HG02678 (cell line): ENCODE measurements around the gene CD47.
A peak's percentile ranks its signal among the peaks of the same experiment; 100 is the strongest.

ENCODE experiments used
- ATAC-seq: cut with Tn5 transposase; IDR thresholded peaks from one replicate; pipeline ENCODE4 v1.9.1; 2021; ENCODE audit warnings: mild to moderate bottlenecking, moderate library complexity; ENCODE audit not compliant: unreplicated experiment

Gene CD47

DNA sequence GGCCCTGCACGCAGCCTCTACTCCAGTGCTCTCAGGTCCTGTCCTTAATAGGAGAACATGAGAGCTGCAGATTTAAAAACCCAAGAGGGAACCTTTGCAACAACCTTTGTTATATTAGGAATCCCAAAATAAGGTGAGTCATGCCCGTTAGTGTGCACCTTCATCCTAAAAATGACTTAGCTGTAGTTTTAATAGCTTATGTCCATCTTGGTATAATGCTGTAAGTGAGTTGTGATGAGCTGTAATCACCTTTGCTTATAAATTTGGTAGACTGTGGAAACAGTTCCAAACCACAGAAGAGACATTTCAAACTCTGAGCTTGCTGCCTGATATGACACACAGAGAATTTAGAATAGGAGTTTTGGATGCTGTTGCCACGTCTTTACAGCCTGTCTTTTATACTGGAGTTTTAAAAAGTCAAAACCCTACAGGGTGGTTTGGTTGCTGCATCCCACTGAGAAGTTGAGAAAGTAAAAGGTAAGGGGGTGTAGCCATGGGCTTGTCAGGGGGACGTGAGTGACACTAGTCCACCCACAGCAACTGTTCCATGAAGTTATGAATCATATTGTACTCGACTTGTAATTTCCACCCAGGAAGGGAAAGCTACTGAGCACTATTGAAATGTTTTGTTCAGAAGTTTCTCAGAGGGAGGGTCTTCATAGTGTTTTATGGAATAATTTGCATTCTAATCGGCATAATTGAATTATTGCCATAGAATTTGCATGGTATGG lies 27.4 kb upstream of the CD47 start:
- ATAC-seq: no peak

GRCh38 chr3:108117241-108117775 lies 26.5 kb upstream of the CD47 start:
- ATAC-seq: no peak

DNA sequence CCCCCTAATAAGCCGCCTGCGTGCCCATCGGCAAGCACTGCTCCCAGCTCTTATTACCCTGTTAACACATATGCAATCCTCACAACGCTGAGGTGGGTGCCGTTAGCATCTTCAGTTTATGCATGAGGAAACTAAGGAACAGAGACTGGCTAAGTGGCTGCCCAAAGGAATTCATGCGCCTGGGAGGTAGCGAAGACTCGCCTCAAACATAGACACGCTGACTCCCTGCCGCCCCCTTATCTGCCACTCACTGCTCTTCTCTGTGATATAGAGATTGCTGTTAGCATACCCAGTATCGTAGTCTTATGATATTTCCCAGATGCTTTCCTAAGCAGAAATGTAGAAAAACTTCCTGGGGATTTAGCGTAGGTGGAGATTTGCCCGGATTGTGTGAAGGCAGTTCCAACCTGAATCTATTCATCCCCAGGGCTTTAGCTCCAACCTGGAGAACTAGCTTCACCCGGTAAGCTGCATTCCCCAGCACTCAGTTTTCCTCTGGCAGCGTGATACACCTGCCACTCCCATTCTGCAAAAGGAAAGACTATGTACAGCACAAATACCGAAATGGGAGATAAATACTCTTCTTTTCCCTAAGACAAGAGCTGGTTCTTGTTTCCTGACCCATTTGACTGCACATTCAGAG lies 23.7 kb upstream of the CD47 start:
- ATAC-seq: no peak

DNA sequence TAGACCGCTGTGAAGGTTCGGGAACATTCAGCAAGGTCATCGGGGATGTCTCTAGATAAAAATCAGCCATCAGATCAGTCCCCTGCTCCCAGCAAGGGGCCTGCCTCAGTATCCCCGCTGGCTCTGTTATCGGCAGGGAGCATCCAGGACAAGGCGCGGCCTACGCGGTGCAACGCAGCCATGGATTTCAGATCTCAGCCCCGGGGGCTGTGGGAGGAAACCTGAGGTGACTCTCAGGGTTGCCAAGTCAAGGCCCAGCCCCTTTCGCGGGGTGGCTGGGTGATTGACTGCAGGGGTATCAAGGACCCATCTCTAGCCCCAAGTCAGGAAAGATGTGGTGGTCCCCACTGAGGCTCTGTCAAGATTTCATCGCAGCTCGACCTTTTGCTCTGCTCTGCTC lies 23.1 kb upstream of the CD47 start:
- no peak for ATAC-seq

GRCh38 chr3:108110934-108111333 lies 20.1 kb upstream of the CD47 start:
- ATAC-seq: no peak

- ATAC-seq: no peak
Measured at GRCh38 chr3:108108416-108108815, 17.6 kb upstream of the CD47 start.

DNA sequence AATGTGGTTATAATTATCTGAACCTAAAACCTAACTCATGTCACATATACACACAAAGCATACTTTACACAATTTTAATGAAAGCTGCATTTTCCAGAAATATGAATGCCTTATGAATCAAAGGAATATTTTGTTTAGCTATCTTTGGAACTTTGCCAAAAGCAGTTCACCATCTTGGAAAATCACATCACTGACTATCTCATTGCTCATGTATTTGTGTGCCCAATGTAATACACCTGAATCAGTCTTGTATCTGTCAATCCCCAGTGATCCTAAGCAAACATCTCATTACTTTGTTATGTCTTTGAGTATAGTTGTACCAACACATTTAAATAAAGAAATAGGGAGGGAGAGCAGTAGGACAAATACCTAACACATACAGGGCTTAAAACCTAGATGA lies 15.6 kb upstream of the CD47 start:
- no peak for ATAC-seq

- no peak for ATAC-seq
Measured at GRCh38 chr3:108106031-108106430, 15.2 kb upstream of the CD47 start.

GRCh38 chr3:108103886-108104797 lies 13.3 kb upstream of the CD47 start:
- no peak for ATAC-seq

DNA sequence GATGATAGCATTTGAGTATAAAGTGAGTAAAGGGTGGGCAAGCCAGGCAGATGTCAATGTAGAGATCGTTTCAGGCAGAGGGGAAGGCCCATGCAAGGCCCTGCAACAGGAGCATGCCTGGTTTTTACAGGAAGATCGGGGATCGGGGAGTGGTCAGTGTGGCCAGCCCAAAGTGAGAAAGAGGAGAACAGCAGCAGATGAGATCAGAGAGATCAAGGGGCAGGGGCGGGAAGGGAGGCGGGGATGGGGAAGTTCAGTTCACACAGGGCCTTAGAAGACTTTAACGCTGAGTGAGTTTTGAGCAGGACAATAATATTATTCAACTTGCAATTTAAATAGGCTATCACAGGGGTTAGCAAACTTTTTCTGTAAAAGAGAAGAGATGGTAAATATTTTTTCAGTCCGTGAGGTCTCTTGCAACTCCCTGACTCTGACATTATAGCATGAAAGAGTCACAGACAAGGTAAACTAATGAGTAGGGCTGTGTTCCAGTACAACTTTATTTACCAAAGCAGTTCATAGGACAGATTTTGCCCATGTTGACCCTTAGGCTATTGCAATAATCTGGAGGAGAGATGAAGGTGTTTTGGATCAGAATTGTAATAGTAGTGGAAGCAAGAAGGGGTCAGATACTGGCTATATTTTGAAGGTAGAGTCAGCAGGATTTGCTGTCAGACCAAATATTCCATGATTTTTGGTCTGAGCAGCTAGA lies 12.4 kb upstream of the CD47 start:
- no peak for ATAC-seq

DNA sequence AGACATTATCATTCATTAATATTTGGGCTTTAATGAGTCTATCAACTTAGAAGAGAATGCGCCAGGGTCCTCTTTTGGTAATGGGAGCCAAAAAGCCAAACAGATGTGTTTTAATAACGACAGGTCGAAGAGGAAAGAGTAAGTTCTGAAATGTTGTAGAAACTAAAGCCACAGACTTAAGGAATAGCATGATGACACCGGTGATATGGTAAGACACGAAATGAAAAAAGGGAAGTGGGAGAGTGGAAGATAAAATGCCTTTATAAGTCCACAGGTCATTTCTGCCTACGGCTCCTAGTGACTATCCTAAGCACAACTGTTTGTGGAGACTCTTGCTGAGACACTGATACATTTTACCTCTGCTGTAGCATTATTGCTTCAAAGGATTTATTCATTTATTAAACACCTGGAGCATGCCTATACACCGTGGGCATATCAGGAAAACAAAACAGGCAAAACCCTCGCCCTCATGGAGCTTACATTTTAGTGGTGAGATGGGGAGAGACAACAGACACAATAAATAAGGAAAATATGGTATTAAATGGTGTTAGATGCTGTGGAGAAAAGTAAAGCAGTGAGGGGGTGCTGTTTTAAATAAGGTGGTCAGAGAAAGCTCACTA lies 11.7 kb upstream of the CD47 start:
- no peak for ATAC-seq

- peak; percentile 89 for ATAC-seq
Measured at GRCh38 chr3:108100906-108101660, 10.3 kb upstream of the CD47 start.

DNA sequence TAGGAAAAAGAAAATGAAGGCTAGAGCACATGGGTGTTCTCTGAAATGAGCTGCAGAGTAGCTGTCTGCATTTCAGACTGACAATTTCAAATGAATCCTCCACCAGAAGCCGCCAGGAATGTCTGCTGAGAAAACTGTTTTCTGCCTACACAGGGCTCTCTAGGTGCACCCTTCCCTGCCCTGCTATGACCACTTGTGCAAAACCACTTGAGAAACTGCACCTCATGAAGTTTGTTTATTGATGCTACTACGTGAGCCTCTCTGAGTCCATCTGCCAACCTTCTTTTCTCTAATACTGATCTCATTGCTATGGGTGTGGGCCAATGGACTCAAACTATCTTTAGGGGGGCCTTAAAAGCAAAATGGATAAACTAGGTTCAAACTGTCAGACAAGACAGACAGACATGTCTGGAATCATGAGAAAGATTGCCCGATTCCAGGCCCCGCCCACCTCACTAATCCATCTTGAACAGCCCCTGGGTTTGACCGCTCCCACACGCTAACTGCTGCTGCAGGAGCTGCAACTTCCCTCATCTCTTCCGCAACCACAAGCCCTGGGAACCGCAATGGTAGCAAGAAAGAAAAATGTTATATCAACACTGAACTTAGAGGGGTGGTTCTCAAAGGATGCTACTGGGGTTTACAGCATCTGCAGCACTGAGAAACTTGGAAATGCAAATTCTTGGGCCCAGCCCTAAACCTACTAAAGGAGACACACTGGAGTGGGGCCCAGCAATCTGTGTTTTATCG lies 9.0 kb upstream of the CD47 start:
- ATAC-seq: peak; percentile 29

GRCh38 chr3:108099244-108099643 lies 8.4 kb upstream of the CD47 start:
- no peak for ATAC-seq

DNA sequence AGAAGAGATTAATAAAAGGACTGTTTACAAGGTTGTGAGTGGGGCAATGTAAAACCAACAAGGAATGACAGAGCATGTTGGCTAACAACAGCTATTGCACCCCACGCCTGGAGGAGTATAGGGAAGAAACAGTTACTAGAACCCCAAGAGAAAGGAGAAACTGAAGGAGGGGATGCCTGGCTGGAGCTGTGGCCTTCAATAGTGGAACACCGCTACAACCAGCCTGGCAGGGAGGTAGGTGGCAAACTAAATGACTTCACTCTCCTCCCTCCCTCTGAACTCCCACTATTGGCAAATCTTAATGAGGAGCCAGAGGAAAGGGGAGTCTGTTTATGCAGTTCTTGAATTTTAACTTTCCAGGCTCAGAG lies 7.2 kb upstream of the CD47 start:
- no peak for ATAC-seq

GRCh38 chr3:108097322-108098002 lies 6.6 kb upstream of the CD47 start:
- no peak for ATAC-seq

DNA sequence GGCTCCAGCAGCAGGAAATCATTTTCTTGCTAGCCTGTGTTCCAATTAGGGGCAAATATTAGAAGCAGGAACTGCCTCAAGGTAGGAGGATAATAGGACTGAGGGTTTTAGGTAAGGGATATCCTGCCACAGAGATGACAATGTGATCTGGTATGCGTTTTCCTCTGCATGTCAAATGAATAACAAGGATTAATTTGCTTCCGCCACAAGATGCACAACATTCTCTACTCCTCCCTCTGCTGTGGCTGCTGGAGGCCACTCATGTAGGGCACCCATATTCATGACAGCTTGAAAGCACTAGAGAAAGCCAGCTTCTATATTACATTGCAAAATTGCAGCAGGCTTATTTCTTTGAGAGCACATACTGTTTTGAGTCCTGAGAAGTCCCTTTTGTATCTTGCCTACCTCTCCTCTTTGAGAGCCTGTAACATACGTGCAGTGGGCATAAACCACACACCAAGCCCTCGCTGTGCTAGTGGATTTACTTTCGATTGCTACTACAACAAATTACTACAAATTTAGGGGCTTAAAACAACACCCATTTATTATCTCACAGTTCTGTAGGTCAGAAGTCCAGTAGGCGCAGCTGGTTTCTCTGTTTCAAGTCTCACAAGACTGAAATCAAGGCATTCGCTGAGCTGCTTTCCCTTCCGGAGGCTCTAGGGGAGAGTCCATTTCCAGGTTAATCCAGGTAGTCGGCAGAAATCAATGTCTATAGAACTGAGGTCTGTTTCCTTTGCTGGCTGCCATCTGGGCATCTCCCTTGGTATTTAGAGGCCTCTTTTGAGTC lies 5.9 kb upstream of the CD47 start:
- ATAC-seq: no peak

DNA sequence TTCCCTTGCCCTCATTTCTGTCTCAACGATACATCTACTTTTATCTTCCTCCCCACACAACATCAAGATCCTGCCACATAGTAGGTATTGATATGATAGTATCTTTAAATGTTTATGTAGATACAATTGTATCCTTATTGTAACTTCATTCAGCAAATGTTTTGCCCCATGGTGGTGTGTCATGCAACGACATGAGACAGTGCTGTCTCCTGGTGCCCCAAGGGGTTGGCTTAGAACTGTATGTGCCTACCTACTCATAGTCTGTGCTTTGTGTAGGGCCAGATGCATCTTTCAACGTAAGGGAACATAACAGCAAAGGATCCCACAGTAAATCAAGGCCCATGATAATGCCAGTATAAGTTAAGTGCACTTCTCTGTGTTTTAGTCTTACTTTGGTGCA lies 2.8 kb upstream of the CD47 start:
- no peak for ATAC-seq
